HepG2 (cell line): Measurements from ENCODE around the gene OSGIN1. TPM values are rescaled to one million over a fixed set of nuclear protein-coding genes. Genes with fewer than 3 reads are reported as not detected.

Source experiments
- BRD4 ChIP-seq: sonication (generic); formaldehyde crosslinking; IDR thresholded peaks from 2 replicates; pipeline ENCODE4 v1.4.0; 2020; ENCODE audit warnings: missing genetic modification reagents
- FOSL2 ChIP-seq: sonication (generic); formaldehyde crosslinking; IDR thresholded peaks from 2 replicates; pipeline ENCODE4 v1.4.0; 2020; ENCODE audit warnings: missing genetic modification reagents
- NFYC ChIP-seq: IDR thresholded peaks from 2 replicates; pipeline ENCODE4 v1.6.1; 2016; ENCODE audit warnings: missing genetic modification reagents, missing compliant biosample characterization
- ZMYM2 ChIP-seq: sonication (generic); formaldehyde crosslinking; IDR thresholded peaks from 2 replicates; pipeline ENCODE4 v1.8.0; 2022; ENCODE audit warnings: mild to moderate bottlenecking, missing genetic modification reagents
- ZNF292 ChIP-seq: sonication (generic); formaldehyde crosslinking; IDR thresholded peaks from 2 replicates; pipeline ENCODE4 v1.8.1; 2022; ENCODE audit warnings: mild to moderate bottlenecking, low read depth, missing genetic modification reagents, borderline replicate concordance
- ZNF407 ChIP-seq: sonication (generic); formaldehyde crosslinking; IDR thresholded peaks from one replicate; pipeline ENCODE4 v1.5.1; 2020; ENCODE audit warnings: mild to moderate bottlenecking, missing genetic modification reagents; ENCODE audit errors: not compliant biosample characterization
- ZNF549 ChIP-seq: sonication (generic); formaldehyde crosslinking; IDR thresholded peaks from 2 replicates; pipeline ENCODE4 v1.5.0; 2020; ENCODE audit warnings: missing genetic modification reagents
- polyA plus RNA-seq, 8 experiments: library from polyadenylated mRNA; depleted of rRNA in 3 of 8; stranded (reverse) in 7 of 8; unstranded in 1 of 8; fragments of >200 nt; fragmentation: Illumina TruSeq in 4 of 8; extraction: Trizol in 4 of 8; gene quantifications; 2 replicates each; pipeline versions ENCODE4 v1.2.1 to v1.2.3, GENCODE V29; 2011 to 2016; ENCODE audit warnings: low read depth in 4 of 8, missing spikeins in 1 of 8, mixed read lengths in 1 of 8; ENCODE audit not compliant: insufficient read depth in 1 of 8
- total RNA-seq, 5 experiments: library from RNA; depleted of rRNA; stranded (reverse); fragments of >200 nt; fragmentation: Illumina TruSeq; extraction: Trizol; gene quantifications; 2 replicates each; pipeline ENCODE4 v1.2.3, GENCODE V29; 2016; ENCODE audit warnings: low read depth in 1 of 5
- TF ChIP-seq, protein P1 (sequence below), 2 experiments: fragments of 450-650 bp in 1 of 2; sonication (generic) in 1 of 2; formaldehyde crosslinking in 1 of 2; IDR thresholded peaks; 2 replicates each; pipeline versions ENCODE4 v1.6.1 to v1.8.0; 2016 to 2022; ENCODE audit warnings: antibody characterized with exemption in 1 of 2, mild to moderate bottlenecking in 1 of 2, missing genetic modification reagents in 1 of 2

The OSGIN1 gene
- total and polyA plus RNA-seq, 2 of the 13 experiments (the other 11 are each of a cell fraction or from before 2014, with no cell fraction given), result 20.5 to 27.1 TPM

DNA sequence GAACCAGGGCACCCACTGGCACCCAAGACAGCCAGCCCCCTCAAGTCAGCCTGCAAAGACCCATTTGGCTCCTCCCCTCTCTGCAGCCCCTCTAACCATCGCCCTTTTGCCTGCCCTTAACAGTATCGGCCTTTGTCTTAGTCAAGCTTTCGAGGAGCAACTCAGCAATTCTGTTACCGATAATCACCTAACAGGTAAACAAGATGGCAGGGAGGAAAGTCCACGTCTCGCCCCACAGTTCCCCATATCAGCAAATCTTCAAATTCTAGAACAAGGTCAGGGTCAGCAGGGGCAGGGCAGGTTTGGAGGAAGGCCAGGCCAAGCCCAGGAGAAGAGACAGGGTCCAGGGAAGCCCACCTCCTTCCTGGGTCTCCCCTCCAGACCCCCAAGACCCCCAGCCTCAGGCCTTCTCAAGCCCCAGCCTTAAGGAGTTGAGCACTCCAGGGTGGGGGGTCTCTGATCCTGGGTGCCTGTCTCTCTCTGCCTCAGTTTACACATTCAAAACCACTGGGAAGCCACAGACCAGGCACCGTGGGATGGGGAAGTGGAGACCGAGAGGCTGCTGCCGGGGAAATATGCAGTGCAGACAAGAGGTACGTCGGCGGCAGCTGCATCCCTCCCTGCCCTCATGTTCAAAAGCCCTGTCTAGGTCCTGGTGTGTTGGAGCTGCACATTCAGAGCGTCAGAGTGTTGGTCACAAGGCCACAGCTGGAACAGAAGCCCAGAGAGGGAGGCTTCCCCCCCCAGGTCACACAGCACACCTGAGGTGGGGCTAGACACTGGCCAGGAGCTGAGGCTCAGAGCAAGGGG lies 3.9 kb upstream of the OSGIN1 start (continued):
- TF ChIP-seq, protein P1, sequence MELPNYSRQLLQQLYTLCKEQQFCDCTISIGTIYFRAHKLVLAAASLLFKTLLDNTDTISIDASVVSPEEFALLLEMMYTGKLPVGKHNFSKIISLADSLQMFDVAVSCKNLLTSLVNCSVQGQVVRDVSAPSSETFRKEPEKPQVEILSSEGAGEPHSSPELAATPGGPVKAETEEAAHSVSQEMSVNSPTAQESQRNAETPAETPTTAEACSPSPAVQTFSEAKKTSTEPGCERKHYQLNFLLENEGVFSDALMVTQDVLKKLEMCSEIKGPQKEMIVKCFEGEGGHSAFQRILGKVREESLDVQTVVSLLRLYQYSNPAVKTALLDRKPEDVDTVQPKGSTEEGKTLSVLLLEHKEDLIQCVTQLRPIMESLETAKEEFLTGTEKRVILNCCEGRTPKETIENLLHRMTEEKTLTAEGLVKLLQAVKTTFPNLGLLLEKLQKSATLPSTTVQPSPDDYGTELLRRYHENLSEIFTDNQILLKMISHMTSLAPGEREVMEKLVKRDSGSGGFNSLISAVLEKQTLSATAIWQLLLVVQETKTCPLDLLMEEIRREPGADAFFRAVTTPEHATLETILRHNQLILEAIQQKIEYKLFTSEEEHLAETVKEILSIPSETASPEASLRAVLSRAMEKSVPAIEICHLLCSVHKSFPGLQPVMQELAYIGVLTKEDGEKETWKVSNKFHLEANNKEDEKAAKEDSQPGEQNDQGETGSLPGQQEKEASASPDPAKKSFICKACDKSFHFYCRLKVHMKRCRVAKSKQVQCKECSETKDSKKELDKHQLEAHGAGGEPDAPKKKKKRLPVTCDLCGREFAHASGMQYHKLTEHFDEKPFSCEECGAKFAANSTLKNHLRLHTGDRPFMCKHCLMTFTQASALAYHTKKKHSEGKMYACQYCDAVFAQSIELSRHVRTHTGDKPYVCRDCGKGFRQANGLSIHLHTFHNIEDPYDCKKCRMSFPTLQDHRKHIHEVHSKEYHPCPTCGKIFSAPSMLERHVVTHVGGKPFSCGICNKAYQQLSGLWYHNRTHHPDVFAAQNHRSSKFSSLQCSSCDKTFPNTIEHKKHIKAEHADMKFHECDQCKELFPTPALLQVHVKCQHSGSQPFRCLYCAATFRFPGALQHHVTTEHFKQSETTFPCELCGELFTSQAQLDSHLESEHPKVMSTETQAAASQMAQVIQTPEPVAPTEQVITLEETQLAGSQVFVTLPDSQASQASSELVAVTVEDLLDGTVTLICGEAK (IDR thresholded peaks at IDR 0.05), result no peak
- TF ChIP-seq, protein P1 (CRISPR knock-in tag; IDR thresholded peaks at IDR 0.05), result no peak
- TF ChIP-seq ZMYM2 (CRISPR knock-in tag) (no peak; the same call in 1 of the 2 replicates), FOSL2 (peak; percentile 67), NFYC (CRISPR knock-in tag) (no peak), BRD4 (CRISPR knock-in tag) (0 out of 2 replicates have a peak, but pooled peaks have one; percentile 32), ZNF292 (no peak), ZNF407 (CRISPR knock-in tag) (no peak), ZNF549 (CRISPR knock-in tag) (no peak)
